Islet precursor cell (in vitro differentiated cells): ENCODE data around the gene C3orf62.
A peak's percentile ranks its signal among the peaks of the same experiment; 100 is the strongest.

Experiments
- DNase-seq: peaks from one replicate; pipeline ENCODE4 v3.0.0-alpha.2; 2018

C3orf62 gene

GRCh38 chr3:49276475-49277382 lies at the start of gene C3orf62:
Gene C3orf62, minus strand, starts transcription at chr3:49277232. Its CDS starts 360 bp downstream, at chr3:49276872.
- DNase-seq, result peak; percentile 87

DNA sequence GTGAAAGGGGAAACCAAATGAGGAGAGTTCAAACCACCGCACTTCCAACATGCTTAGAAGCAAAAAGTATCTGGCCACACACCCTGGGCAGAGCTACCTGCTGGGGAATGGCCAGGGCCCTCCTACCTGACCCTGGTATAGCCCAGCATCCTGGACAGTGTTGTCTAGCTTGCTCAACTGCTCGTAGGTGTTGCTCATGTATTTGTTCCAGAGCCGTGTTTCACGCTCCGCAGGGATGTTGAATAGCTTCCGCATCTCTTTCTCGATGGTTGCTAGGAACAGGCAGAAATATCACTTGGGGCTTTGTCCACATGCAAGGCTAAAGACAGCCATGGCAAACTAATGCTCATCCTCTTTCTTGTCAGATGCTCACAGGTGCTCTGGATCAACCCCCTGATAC lies 47.7 kb upstream of the C3orf62 start:
- DNase-seq, result no peak

DNA sequence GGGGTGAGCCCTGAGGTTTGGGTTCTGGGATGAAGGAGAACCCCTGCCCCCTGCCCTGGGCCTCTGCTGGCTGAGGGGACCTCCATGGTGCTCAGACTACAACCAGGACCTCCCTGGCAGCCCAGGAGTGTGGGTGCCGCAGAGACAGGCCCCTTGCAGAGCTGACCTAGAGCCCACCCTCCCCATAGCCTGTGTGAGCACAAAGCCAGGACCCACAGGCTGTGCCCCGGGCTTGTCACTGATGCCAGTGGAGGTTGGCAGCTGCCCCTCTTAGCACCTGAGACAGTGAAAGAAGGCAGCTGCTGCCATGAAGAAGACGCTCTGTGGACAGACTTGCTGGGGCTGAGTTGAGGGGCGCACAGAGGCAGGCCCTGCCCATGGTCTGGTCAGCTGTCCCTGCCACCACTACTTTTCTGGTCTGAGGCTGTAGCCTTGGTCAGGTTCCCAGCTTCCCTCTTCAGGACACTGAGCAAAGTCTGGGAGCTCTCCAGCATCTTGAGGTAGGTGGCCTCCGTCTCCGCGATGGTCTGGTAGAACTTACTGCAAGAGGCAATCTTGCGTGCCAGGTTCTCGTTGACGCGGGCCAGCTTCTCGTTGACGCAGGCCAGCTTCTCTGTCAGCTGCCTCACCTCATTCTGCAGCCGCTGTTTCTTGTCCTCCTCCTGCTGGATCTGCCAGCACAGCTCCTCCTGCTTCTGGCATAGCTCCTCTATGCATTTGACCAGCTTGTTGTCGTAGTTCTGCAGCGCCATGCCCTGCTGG lies 39.8 kb upstream of the C3orf62 start:
- no peak for DNase-seq

DNA sequence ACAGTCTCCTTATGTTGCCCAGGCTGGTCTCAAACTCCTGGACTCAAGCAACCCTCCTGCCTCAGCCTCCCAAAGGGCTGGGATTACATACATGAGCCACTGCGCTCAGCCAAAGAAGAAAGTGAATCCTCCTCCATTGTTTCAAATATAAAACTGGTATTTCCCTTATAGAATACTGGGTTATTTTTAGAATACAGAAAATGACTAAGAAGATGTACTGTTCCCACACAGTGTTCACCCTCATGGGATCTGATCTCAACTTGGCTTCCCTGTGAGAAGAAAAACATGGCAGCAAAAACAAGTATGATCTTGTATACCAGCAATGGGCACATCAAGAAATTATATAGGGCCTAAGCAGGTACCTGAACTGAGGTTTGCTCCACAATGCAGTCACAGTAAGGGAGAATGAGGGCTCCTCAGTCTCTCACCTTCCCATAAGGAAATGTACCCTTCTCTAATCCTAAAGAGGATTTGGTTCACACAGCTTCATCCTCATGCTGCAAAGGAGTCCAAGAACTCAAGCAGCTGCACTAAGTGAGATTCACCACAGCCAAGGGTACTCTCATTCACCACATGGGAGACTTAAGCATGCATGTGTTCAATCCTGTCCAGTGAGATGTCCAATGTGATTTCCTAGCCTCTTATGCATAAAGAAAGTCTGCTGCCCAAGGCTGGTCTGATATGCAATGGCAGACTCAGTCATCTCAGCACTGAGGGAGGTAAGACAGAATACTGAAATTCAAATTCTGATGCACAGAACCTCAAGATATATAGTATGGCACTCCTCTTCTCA lies 37.1 kb upstream of the C3orf62 start:
- no peak for DNase-seq

- no peak for DNase-seq
Measured at GRCh38 chr3:49311283-49311682, 34.3 kb upstream of the C3orf62 start.

GRCh38 chr3:49310677-49311076 lies 33.6 kb upstream of the C3orf62 start:
- no peak for DNase-seq

DNA sequence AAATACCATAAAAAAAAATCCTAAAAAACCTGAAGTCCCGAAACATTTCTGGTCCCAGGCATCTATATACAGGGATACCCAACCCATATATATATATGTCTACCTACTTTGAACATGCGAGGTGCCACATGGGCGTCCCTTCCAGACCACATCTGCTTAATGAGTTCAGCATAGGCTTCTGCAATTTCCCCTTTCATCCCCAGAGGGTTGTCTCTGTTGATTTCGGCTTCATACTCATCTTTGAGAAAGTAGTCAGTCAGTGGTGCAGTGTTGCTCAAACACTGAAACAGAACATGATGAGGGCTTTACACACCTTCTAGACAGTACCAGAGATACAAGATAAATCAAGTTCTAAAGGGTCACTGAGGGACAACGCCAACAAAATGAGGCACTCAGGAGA lies 28.6 kb upstream of the C3orf62 start:
- no peak for DNase-seq

DNA sequence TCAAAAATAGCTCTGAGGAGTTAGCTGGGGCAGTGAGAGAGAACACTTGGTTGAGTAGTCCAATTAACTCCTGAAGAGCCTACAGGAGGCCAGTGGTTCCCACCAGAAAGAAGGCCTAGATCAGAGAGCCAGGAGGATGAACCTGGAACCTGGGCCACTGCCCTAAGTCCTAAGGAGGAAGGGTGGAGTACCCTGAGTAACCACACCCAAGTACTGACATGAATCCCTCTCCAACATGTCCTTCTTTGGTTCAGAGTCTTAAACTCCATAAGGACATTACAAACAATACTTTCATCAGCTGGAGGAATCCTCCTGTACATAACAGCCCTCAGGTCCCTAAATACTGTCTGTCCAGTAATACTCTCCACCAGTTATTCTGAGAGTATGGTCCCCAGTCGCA lies 25.6 kb upstream of the C3orf62 start:
- no peak for DNase-seq

GRCh38 chr3:49300595-49300994 lies 23.6 kb upstream of the C3orf62 start:
- DNase-seq, result no peak

- DNase-seq, result no peak
Measured at GRCh38 chr3:49298511-49298910, 21.5 kb upstream of the C3orf62 start.

DNA sequence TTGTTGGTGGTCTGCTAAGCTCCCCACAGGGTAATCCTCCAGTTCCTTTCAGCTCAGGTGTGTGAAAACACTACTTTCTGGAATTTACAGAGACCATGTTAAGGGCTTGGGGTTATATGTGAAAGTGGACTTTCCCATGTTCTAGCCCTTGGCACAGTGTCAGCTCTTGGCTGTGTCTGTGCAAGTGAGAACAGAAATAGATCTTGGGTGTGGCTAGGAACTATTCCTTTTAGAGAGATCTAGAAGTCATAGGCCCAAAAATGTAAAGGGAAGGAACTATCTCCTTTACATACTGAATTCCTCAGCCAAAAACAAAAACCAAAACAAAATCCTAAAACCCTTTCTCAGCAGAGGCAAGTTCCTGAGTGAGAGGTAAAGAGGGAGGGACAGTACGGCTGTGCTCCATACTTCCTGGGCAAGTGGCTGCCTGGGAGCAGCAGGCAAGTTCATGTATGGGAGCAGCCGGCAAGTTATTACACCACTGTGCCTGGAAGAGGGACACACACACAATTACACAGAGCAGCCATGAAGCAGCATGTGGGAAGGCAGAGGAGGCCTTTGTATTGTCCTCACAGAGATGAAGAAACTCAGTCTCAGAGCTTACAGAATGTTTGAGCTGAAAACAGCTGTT lies 19.9 kb upstream of the C3orf62 start:
- no peak for DNase-seq

- no peak for DNase-seq
Measured at GRCh38 chr3:49295489-49296058, 18.5 kb upstream of the C3orf62 start.

DNA sequence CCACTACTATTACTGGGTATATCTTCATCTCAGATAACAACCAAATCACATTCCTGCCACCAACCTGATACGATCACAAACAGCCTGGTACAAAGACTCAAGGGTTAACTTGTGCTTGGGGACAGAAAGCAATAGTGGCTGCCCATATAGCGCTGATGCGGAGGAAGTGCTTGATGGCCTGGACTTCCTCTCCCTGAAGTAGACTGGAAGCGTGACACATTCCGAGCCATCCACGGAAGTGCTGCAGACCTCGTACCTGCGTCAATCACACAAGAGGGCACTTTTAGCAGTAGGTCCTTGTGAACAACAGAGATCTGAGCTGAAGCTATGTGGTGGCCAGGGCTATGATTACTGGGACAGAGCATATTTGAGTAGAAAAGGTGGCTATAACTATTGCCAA lies 17.3 kb upstream of the C3orf62 start:
- DNase-seq, result no peak

DNA sequence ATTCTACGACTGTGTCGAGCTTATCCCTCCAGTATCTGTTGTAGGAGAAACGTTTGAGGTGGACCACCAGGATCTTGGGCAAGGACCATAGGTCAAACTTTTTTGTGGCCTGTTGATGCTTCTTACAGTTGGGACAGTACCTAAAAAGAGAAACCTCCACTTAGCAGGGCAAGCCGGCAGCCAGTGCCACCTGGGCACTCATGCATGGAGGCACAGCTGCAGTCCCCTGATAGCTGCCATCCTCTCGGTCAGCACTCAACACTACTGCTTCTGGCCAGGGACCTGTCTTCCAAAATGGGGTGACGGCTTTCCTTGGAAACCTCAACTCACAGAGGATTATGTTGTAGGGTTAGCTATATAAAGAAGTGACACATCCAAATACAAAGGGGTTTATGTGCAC lies 7.0 kb upstream of the C3orf62 start:
- no peak for DNase-seq

GRCh38 chr3:49279376-49279775 lies 2.3 kb upstream of the C3orf62 start:
- DNase-seq, result no peak

DNA sequence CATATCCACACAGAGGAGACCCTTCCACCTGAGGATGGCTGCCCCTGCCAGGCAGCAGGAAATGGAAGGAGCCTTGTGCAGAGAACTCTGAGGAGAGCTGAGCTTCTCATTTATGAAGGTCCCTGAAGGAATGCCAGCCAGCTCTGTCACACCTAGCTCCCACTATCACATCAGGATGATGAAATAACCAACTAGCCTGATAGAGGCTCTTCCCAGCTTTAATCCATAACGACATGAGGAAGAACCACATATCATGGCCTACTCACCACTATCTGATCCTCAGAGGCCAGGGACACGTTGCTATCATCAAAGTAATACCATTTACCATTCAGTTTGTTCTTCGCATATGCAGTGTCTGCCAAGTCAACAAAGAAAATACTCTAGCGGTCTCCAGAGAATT lies 1.5 kb upstream of the C3orf62 start:
- no peak for DNase-seq

DNA sequence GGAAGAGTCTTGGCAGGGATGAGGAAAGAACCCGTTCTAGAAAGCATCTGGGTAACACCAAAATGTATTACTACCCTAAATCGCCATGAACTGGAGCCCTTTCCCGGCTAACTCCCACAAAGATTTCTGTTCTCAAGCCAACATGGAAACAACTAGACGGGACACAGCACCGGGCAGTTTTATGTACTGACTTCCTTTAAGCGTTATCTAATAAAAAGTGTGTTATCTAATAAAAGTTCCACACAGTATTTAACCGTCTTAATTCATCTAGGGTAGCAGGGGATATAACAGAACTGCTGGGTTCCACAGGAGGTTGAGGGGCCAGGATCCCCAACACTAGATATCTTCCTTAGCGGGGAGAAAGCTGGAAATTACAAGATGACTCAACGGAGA lies 347 bp upstream of the C3orf62 start:
- DNase-seq, result no peak

DNA sequence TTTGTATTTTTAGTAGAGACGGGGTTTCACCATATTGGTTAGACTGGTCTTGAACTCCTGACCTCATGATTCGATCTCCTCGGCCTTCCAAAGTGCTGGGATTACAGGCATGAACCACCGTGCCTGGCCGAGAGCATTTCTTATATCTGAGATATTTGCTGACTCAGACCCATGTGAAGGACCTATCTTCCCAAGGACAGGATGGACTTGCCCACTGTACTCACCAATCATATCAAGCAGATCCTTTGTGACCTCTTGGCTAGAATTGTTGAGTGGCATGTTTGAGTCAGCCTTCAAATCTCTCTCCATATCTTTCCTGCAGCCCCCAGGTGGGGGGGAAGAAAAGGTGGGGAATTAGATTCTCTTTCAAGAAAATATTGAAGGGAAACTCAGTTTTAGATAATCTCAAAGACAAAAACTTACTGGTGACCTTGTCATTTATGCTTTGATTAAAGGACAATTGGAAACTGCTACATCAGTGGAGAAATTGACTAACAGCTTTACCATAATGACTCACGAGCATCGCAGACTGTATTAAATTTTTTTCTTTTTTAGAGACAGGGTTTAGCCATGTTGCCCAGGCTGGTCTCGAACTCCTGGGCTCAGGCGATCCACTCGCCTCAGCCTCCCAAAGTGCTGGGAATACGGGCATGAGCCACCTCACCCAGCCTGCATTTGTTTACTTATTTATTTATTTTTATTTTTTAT lies 3.1 kb downstream of the C3orf62 start:
- no peak for DNase-seq

DNA sequence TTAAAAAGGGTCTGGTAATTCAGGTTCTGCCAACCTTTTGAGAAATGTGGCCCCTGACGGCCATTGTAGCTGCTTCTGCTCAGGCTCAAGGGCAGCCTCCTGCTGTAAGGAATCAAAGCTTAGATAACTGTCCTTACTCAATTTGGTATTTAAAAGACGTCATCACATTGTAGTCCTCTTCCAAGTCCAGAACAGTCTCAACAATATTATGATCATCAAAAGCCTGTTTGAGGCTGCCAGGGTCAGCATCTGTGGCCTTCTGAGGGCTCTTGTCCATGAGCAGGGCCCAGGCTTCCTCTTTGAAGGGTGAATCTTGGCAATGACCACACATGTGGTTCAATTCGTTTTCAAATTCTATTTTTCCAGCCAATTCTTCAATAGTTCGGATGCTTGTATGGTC lies 6.0 kb downstream of the C3orf62 start:
- DNase-seq, result no peak

DNA sequence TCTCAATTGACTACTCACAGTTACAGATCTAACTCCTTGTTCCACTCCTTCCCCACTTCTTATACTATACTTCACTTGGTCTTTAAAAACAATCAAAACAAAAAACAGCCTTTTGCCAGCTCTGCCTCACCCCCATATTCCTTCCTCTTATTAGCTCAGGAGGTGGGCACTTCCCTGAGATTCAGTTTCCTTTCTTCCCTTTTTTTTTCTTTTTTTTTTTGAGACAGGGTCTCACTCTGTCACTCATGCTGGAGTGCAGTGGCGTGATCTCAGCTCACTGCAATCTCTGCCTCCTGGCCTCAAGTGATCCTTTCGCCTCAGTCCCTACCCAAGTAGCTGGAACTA lies 6.9 kb downstream of the C3orf62 start:
- DNase-seq, result no peak

DNA sequence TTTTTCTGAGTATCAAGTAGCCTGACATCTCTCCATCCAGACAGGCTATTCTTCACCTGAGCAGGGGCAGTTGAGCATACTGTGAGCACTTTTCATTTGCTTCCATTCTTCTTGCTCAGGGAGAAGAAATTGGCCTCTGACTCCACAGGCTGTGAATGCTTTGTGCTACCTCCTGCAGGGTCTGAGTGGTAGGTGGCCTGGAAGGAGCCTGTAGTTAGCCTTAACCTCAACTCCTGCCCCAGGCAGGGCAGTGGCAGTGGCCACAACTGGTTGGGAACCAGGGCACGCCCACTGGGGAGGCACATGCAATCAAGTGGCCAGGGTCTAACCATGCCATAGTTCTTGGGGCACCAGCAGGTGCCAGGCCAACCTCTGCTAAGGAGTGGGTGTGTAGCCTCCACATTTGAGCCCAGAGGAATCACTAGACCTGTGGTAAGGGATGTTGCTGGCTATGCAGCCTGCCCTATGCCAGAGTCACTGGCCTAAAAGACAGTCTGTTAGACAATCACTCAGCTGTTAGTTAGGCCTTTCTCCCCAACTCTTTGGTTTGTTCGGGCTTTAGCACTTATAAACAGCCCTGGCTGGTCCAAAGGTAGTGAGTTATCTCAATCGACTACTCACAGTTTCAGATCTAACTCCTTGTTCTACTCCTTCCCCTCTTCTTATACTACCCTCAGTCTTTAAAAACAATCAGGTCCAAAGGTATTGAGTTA lies 7.4 kb downstream of the C3orf62 start:
- DNase-seq, result no peak
